Parathyroid adenoma (tissue), 2 donors: ENCODE results near the gene RGS6.

Experiments
- H2AFZ ChIP-seq: fragments of 300-600 bp; sonication (generic); one replicate; pipeline ENCODE4 v1.7.0; 2017; ENCODE audit warnings: antibody characterized with exemption, mild to moderate bottlenecking
- H3K27ac ChIP-seq: fragments of 300-600 bp; sonication (generic); one replicate; pipeline ENCODE4 v1.7.0; 2017
- H3K27me3 ChIP-seq: fragments of 300-600 bp; sonication (generic); one replicate; pipeline ENCODE4 v1.7.0; 2017; ENCODE audit warnings: low read length; ENCODE audit not compliant: control insufficient read depth, insufficient read depth
- H3K36me3 ChIP-seq: fragments of 300-600 bp; sonication (generic); one replicate; pipeline ENCODE4 v1.7.0; 2017; ENCODE audit warnings: low read length; ENCODE audit not compliant: control insufficient read depth, insufficient read depth
- H3K4me1 ChIP-seq: fragments of 300-600 bp; sonication (generic); one replicate; pipeline ENCODE4 v1.7.0; 2017; ENCODE audit warnings: control low read depth
- H3K4me2 ChIP-seq: fragments of 300-600 bp; sonication (generic); one replicate; pipeline ENCODE4 v1.7.0; 2017; ENCODE audit warnings: low read length
- H3K4me3 ChIP-seq: fragments of 300-600 bp; sonication (generic); one replicate; pipeline ENCODE4 v1.7.0; 2017; ENCODE audit warnings: low read depth, low read length
- H3K79me2 ChIP-seq: fragments of 300-600 bp; sonication (generic); one replicate; pipeline ENCODE4 v1.7.0; 2017; ENCODE audit warnings: control low read depth
- H3K9ac ChIP-seq: fragments of 300-600 bp; sonication (generic); one replicate; pipeline ENCODE4 v1.7.0; 2017; ENCODE audit warnings: mild to moderate bottlenecking
- H3K9me3 ChIP-seq: fragments of 300-600 bp; sonication (generic); one replicate; pipeline ENCODE4 v1.7.0; 2017; ENCODE audit warnings: low read length; ENCODE audit not compliant: control insufficient read depth
- CTCF ChIP-seq: fragments of 300-600 bp; sonication (generic); IDR thresholded peaks from one replicate; pipeline ENCODE4 v1.7.0; 2017; ENCODE audit warnings: antibody characterized with exemption, mild to moderate bottlenecking
- donor health status: primary hyperparathyroidism.

RGS6 gene

DNA sequence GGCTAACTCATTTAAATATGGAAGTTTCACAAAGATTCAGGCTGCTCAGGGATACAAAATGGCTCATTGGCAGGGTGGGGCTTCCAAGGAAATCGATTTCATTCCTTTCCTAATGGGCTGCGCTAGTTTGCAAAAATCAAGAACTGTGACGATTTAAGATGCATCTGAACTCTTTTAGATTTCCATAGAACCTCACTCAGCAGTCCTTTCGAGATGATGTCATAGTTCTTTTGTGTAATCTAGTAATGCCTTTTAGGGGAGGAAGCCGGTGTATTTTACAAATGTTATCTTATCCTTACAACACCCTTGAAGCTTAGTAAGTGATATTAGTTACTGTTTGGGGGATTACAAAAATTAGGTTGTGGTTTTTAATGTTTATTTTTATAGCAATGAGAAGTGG lies 239.8 kb downstream of the RGS6 start:
- Histone ChIP-seq H3K4me2 (no peak overlapping the region), H3K36me3 (no peaks in the 10 kb centered on the region), H3K79me2 (no peaks in the 10 kb centered on the region), H3K27ac (no peak overlapping the region), H3K4me3 (no peak overlapping the region), H3K4me1 (no peaks in the 10 kb centered on the region), H3K27me3 (no peaks in the 10 kb centered on the region), H2AFZ (no peak overlapping the region), H3K9ac (no peak overlapping the region), H3K9me3 (no peaks in the 10 kb centered on the region)
- no peak for TF ChIP-seq CTCF

GRCh38 chr14:72172597-72172996 lies 240.4 kb downstream of the RGS6 start:
- no peaks in the 10 kb centered on the region for H3K4me1 ChIP-seq
- no peak overlapping the region for H3K4me2 ChIP-seq
- no peak overlapping the region for H2AFZ ChIP-seq
- H3K4me3 ChIP-seq, result no peak overlapping the region
- no peaks in the 10 kb centered on the region for H3K36me3 ChIP-seq
- no peak overlapping the region for H3K9ac ChIP-seq
- H3K9me3 ChIP-seq, result no peaks in the 10 kb centered on the region
- H3K79me2 ChIP-seq, result no peaks in the 10 kb centered on the region
- no peak overlapping the region for H3K27ac ChIP-seq
- no peaks in the 10 kb centered on the region for H3K27me3 ChIP-seq
- no peak for TF ChIP-seq CTCF

DNA sequence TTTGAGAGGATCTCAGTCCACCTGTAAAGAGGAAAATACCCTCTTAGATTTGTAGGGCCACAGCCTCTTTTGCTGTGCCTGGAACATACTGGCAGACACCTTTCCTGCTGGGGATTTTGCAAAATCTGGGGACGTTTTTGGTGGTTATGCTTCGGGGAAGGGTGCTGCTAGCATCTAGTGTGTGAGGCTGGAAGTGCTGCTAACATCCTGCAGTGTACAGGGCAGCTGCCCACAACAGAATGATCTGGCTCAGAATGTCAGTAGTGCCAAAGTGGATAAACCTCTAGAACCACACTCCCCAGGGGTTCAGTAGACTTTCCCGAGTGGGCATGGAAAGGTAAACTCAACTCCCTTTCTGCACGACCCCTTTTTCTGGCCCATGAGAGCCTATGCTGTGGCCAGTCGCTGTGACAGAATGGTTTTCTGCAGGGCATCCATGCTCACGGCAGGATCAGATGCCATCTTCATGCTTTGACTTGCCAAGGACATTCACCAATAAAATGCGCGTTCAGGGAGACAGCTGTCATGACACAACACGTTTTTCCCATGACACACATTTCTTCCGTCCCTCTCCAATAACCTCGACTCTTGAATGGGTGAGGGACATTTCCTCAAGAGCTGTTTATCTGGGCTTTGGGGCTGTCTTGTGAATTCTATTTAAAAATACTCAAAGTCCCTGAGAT lies 240.9 kb downstream of the RGS6 start:
- no peak for TF ChIP-seq CTCF
- Histone ChIP-seq H3K4me1 (no peaks in the 10 kb centered on the region), H2AFZ (no peak overlapping the region), H3K79me2 (no peaks in the 10 kb centered on the region), H3K4me2 (no peak overlapping the region), H3K9me3 (no peaks in the 10 kb centered on the region), H3K27me3 (no peaks in the 10 kb centered on the region), H3K27ac (no peak overlapping the region), H3K4me3 (no peak overlapping the region), H3K36me3 (no peaks in the 10 kb centered on the region), H3K9ac (no peak overlapping the region)

DNA sequence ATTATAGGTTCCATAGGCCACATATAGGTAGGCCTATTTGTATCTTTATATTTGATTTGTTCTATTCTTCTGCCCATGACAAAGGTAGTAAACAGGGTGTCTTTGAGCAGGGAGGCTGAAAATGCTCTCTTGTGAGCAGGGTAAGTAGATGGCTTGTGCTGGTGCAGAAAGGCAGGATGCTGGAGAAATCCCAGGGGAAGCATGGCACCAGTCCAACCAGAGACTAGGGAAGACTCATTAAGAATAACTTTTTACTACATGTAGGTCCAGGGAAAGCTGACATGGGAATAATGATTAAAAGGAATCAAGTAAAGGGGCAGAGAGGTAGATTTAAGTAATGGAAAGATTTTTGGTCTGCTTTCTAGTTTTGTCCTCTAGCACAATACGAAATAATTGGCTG lies 245.0 kb downstream of the RGS6 start:
- no peak overlapping the region for H2AFZ ChIP-seq
- TF ChIP-seq CTCF, result no peak

DNA sequence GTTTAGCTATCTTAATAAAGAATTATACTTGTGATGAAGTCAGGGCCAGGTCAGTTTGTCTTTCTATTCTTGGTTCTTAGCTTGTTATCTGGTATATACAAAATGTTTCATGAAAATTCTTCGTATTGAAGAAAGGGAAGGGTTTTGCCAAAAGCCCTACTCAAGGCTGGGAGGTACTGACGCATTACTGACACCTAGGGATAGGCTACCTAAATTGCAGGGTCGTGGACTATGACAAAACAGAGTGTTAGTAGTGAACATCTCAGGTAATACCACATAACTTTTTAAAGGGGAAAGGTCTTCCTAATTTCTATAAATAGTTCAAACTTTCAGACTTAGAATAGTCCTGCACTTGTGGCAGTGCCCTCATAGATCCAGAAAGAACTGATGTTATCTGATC lies 246.3 kb downstream of the RGS6 start:
- no peaks in the 10 kb centered on the region for H3K27me3 ChIP-seq
- no peak overlapping the region for H3K4me3 ChIP-seq
- H3K4me1 ChIP-seq, result no peaks in the 10 kb centered on the region
- no peak overlapping the region for H3K27ac ChIP-seq
- no peaks in the 10 kb centered on the region for H3K9me3 ChIP-seq
- H3K79me2 ChIP-seq, result no peaks in the 10 kb centered on the region
- no peak overlapping the region for H3K9ac ChIP-seq
- TF ChIP-seq CTCF, result no peak
- H2AFZ ChIP-seq, result no peak overlapping the region
- no peaks in the 10 kb centered on the region for H3K36me3 ChIP-seq
- H3K4me2 ChIP-seq, result no peak overlapping the region

More for the DNA sequence above, 245.0 kb downstream of the RGS6 start:
- Histone ChIP-seq H3K9me3 (no peaks in the 10 kb centered on the region), H3K79me2 (no peaks in the 10 kb centered on the region), H3K4me1 (no peaks in the 10 kb centered on the region), H3K4me2 (no peak overlapping the region), H3K9ac (no peak overlapping the region), H3K36me3 (no peaks in the 10 kb centered on the region), H3K27me3 (no peaks in the 10 kb centered on the region), H3K27ac (no peak overlapping the region), H3K4me3 (no peak overlapping the region)
